GM18861 (cell line): Measurements from ENCODE around the gene CELF2.
A peak's percentile ranks its signal among the peaks of the same experiment; 100 is the strongest.

Experiments
- ATAC-seq: cut with Tn5 transposase; IDR thresholded peaks from one replicate; pipeline ENCODE4 v1.9.1; 2021; ENCODE audit not compliant: unreplicated experiment

The CELF2 gene

DNA sequence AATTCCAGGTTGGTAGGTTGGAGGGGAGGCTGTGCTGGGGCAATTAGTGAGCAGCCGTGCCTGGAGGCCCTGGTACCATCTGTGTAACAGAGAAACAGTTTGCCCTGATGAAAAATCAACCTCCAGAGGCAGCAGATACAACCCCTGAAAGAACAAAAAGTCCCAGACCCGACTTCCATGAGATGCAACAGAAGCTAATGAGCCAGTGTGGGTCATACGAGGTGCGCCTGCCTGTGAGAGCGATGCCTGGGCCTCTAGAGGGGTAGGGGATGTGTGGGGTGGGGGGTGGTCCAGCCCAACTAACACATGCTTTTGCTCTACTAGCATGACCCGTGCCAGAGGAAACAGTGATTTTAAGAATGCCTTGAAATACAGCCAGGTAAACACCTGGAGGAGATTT is 39.3 kb downstream of the CELF2 start:
- ATAC-seq: no peak

- ATAC-seq: no peak
Measured at GRCh38 chr10:11057448-11057847, 39.8 kb downstream of the CELF2 start.

- ATAC-seq: no peak
Measured at GRCh38 chr10:11057994-11058393, 40.3 kb downstream of the CELF2 start.

GRCh38 chr10:11058965-11059364 is 41.3 kb downstream of the CELF2 start:
- ATAC-seq: no peak

GRCh38 chr10:11063856-11064255 is 46.2 kb downstream of the CELF2 start:
- ATAC-seq: no peak

DNA sequence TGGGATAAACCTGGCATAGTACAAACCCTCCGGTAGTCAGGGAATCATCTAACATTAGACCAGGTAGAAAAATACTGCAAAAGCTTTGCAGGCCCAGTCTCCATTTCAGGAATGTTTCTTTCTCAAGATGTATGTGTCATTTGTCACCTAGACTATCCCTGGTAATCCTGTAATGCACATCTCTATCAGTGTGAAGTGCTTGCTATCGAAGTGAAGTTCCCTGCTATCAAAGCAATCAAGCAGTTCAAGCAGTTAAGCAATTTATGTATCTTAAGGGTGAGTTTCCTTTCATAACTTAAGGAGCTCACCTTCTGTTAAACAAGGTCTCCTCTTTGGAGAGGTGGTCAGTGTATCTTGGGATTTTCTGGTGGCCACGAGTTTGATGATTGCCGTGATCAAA is 47.2 kb downstream of the CELF2 start:
- no peak for ATAC-seq

- no peak for ATAC-seq
Measured at GRCh38 chr10:11065567-11065966, 47.9 kb downstream of the CELF2 start.

DNA sequence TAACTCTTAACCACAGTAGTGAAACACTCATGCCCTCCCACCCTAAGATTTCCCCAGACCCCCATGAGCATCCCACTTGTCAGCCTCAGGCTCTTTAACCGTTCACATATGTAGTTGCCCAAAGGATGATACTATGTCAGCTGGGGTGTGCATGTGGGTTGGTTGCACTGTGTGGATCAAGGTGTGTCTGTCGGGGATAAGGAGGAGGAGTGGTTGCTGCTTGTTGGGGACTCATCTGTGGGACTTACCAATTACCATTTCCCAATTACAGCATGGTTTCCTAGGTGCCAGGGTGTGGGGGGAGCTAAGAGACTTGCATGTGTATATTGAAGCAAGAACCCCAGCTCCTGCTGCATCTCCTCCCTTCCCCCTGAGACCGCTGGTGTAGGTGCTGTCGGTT is 48.8 kb downstream of the CELF2 start:
- ATAC-seq: no peak

DNA sequence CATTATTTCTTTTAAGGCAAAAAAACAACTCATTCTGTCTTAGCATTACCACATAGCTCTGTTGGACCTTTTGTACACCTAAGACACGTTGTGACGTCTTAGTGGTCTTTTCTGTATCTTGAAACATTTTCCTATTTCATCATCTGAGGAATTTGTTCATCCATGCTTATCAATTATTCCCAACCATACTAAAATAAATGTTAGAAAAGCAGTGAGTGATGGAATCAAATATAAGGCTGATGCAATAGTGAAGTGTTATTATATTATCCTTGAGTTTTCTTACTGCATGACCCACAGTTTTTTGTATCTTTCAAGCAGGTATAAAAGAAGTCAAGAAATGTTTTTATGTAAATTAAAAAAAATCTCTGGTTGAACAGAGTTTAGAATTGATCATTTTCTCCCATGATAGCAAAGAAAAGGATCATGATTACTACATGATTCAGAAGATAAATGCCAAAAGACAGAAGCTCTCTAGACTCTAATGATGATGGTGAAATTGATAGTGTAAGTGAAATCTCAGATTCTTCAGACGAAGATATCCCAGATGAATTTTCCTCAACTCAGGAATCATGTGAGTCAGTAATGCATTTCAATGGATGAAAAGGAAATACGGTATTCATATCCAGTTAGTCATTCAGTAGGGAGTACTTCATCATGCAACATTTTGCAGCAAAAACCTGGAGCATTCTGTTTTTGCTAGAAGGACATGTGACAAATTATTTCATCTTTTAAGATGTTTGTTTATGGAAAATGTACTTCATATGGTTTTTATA is 51.4 kb downstream of the CELF2 start:
- no peak for ATAC-seq

DNA sequence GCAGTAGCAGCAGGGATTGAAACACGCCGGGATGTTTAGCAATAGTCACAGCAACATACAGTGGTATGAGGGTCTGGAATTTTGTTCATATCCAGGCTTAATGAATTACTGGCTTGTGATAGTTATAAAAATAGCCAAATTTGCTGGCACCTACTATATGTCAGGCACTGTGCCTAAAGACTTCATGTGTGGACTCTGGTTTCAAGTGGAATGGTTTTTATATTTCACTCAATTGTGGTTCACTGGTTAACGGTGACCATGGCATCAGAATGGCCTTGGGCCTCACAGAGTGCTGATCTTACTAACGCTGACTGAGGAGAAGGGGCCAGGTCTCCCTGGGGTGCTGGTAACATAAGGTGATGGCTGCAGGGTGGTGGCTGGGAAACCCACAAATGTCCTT is 55.7 kb downstream of the CELF2 start:
- no peak for ATAC-seq

GRCh38 chr10:11074536-11075267 is 57.0 kb downstream of the CELF2 start:
- peak; percentile 75 for ATAC-seq

DNA sequence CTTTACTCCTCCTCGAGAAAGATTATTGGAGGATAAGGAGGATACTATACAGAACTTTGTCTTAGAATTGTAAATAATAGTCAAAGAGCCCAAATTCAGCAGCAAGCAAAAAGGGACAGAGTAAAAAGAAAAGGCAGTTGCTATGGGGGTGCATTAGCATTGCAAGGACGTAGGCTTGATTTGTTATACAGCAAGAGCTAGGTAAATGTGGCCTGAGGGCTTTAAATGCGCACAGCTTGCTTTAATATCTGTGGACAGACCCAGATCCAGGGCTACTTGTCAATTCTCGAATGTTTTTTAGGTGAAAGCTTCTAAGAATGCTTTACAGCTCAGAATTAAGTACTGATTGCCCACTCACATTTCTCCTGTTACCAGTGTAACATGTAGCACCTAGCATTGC is 58.5 kb downstream of the CELF2 start:
- ATAC-seq: no peak

DNA sequence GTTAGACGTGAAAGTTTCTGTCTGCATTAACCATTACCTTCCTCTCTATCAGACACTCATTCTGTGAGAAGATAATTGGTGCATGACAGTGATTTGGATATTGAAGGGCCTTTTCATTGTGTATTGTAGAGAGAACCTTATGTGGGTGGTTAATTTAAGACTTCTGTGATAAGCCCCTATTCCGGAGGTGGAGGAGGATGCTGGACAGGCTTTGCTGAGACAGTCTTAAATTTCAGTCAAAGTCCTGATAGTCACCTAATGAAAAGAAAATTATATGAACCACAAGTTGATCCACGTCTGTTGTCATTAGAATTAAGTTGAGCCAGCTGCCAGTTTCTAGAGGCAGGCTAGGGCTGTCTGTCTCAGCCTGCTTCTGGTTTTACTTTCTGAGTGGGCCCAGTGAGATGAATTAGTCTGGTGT is 62.9 kb downstream of the CELF2 start:
- ATAC-seq: peak; percentile 85

- ATAC-seq: no peak
Measured at GRCh38 chr10:11081408-11081807, 63.7 kb downstream of the CELF2 start.

DNA sequence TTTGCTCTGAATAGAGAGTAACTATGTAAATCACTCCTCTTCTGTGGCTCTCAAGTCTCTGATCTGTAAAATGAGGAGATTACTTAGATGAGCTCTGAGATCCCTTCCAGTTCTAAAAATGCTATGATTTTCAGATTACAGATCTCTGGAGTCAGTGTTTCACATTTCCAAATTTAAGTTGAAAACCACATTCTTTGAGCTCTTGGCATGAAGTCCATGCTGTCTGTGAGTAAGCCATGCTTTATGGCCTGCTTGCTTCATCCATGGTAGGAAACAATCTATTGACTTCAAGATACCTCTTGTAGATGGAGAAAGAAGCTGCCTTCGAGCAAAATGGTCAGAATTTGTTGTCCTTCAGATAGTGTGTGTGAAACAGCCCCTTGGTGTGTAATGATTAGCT is 64.9 kb downstream of the CELF2 start:
- no peak for ATAC-seq

DNA sequence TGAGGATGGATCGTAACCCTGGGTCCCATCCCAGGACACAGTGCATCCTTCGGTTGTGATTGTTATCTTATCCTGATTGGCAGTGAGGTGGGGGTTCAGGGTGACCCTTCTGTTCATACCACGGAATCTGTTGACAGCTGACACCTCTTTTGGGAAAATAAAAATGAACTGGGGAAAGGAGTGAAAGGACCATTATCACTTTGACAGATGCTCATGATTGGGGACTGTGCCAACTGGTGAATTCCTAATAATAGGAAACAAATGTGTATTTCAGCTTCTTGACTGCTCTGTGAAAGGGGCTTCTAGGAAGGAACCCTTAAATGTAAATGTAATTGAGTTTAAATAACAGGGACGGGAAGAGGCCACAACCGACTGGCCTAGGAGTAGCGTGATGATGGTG is 65.4 kb downstream of the CELF2 start:
- no peak for ATAC-seq

DNA sequence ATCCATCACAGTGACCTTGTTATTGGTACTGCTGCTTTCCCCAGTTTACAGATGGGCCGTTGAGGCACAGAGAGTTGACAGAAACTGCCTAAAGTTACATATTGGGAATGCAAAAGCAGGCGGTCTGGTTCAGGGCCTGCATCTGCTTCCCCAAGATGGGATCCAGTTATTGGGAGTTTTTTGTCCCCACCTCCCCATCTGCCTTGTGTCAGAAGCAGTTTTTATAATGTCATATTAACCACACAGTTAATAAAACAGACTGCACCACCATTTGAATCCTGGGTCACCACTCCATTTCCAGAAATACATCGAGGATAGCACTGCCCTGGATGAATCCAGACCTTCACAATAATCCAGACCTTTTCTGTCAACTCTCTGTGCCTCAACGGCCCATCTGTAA is 67.9 kb downstream of the CELF2 start:
- no peak for ATAC-seq

GRCh38 chr10:11086177-11086840 is 68.6 kb downstream of the CELF2 start:
- no peak for ATAC-seq

DNA sequence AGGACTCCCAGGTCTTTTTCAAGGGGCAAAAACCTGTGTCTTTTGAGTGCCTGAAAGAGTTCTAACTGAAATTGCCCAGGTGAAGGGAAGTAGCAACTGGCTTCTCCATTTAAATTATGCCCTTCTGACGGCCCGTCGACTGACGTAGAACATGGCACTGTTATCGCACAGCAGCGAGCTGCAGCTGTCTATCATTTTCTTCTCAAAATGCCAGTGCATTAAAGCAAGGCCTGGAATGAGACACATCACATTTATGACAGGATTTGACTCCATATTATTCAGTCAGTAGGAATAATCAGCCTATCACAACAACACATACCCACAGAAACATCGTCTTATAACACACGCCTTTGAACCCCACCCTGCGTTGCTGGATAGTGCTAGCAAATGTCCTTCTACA is 69.7 kb downstream of the CELF2 start:
- no peak for ATAC-seq

DNA sequence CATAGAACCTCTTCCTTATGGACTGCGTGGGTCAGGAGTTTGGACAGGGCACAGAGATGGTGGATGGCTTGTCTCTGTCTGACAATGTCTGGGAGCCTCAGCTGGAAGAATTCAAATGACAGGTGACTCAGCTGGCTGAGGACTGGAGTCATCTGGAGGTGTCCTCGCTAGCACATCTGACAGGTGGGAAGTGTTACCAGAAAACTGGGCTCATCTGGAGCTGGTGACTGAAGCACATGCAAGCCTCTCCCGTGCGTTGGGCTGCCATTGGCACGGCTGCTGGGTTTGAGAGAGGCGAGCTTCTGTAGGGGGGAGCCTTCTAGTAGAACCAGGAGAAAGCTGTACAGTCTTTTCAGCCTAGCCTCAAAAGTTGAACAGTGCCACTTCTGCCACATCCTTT is 71.0 kb downstream of the CELF2 start:
- ATAC-seq: no peak

GRCh38 chr10:11089272-11089671 is 71.6 kb downstream of the CELF2 start:
- ATAC-seq: no peak

- peak; percentile 51 for ATAC-seq
Measured at GRCh38 chr10:11091517-11092102, 73.9 kb downstream of the CELF2 start.
